GM23338 (cell line): ENCODE data around the gene SLC9A3. TPM values are rescaled to one million over a fixed set of nuclear protein-coding genes. Genes with fewer than 3 reads are reported as not detected.

Experiments
- ATAC-seq: fragments of 200-7000 bp; cut with Tn5 transposase; 3 replicates; pipeline ENCODE4 v1.9.1; 2020
- DNase-seq: peaks from one replicate; pipeline ENCODE4 v3.0.0-alpha.2; 2015; ENCODE audit warnings: low spot score
- H2AFZ ChIP-seq: fragments of 200-600 bp; sonication (generic); 2 replicates; pipeline ENCODE4 v1.8.0; 2016; ENCODE audit warnings: antibody characterized with exemption, mild to moderate bottlenecking, moderate library complexity
- H3F3A ChIP-seq: fragments of 200-600 bp; sonication (generic); replicated peaks from 2 replicates; pipeline ENCODE4 v1.8.0; 2017; ENCODE audit warnings: antibody characterized with exemption, mixed run types, low read depth
- H3K27ac ChIP-seq: fragments of 200-600 bp; sonication (generic); 2 replicates; pipeline ENCODE4 v1.6.1; 2016; ENCODE audit warnings: low read depth
- H3K27me3 ChIP-seq: fragments of 200-600 bp; sonication (generic); 2 replicates; pipeline ENCODE4 v1.8.0; 2016; ENCODE audit warnings: mild to moderate bottlenecking, mixed run types, moderate library complexity; ENCODE audit not compliant: insufficient read depth
- H3K36me3 ChIP-seq: fragments of 200-600 bp; sonication (generic); 2 replicates; pipeline ENCODE4 v1.8.0; 2016; ENCODE audit warnings: mild to moderate bottlenecking; ENCODE audit not compliant: insufficient read depth
- H3K4me1 ChIP-seq: fragments of 200-600 bp; sonication (generic); 2 replicates; pipeline ENCODE4 v1.8.0; 2016; ENCODE audit warnings: mild to moderate bottlenecking, moderate library complexity; ENCODE audit not compliant: insufficient read depth
- H3K4me2 ChIP-seq: fragments of 200-600 bp; sonication (generic); 2 replicates; pipeline ENCODE4 v1.7.1; 2017; ENCODE audit warnings: mixed run types
- H3K4me3 ChIP-seq: fragments of 200-600 bp; sonication (generic); 2 replicates; pipeline ENCODE4 v1.6.1; 2016; ENCODE audit warnings: mixed run types
- H3K79me2 ChIP-seq: fragments of 200-600 bp; sonication (generic); replicated peaks from 2 replicates; pipeline ENCODE4 v1.8.0; 2017; ENCODE audit warnings: mild to moderate bottlenecking; ENCODE audit not compliant: insufficient read depth
- H3K9me2 ChIP-seq: fragments of 200-600 bp; sonication (generic); 2 replicates; pipeline ENCODE4 v1.8.0; 2017; ENCODE audit not compliant: insufficient read depth
- H4K20me1 ChIP-seq: fragments of 200-600 bp; sonication (generic); replicated peaks from 2 replicates; pipeline ENCODE4 v1.8.0; 2017; ENCODE audit warnings: mild to moderate bottlenecking; ENCODE audit not compliant: insufficient read depth
- H3K27ac Mint-ChIP-seq: 2 replicates; pipeline ENCODE4 v1.8.0; 2020; ENCODE audit warnings: inconsistent platforms, mild to moderate bottlenecking, moderate library complexity, mixed read lengths
- H3K27me3 Mint-ChIP-seq: 3 replicates; pipeline ENCODE4 v1.8.0; 2022; ENCODE audit warnings: low read depth, mild to moderate bottlenecking, moderate library complexity, mixed read lengths, inconsistent platforms; ENCODE audit not compliant: insufficient read depth, poor library complexity
- H3K36me3 Mint-ChIP-seq: 3 replicates; pipeline ENCODE4 v1.8.0; 2021; ENCODE audit warnings: low read depth, mild to moderate bottlenecking, inconsistent platforms, moderate library complexity, mixed read lengths
- H3K4me1 Mint-ChIP-seq: 3 replicates; pipeline ENCODE4 v1.8.0; 2020; ENCODE audit warnings: mild to moderate bottlenecking, inconsistent platforms, mixed read lengths
- H3K4me3 Mint-ChIP-seq: 3 replicates; pipeline ENCODE4 v1.8.0; 2021; ENCODE audit warnings: moderate library complexity, mild to moderate bottlenecking, inconsistent platforms, mixed read lengths
- H3K9me3 Mint-ChIP-seq: 3 replicates; pipeline ENCODE4 v1.8.0; 2020; ENCODE audit warnings: moderate library complexity, mild to moderate bottlenecking, inconsistent platforms, mixed read lengths
- CREB1 ChIP-seq: fragments of 250-450 bp; sonication (Bioruptor Pico); IDR thresholded peaks from 2 replicates; pipeline ENCODE4 v1.5.0; 2020; ENCODE audit warnings: low read depth, mild to moderate bottlenecking, moderate library complexity
- EZH2 ChIP-seq: fragments of 200-600 bp; sonication (generic); IDR thresholded peaks from one replicate; pipeline ENCODE4 v1.8.0; 2017; ENCODE audit warnings: antibody characterized with exemption, mild to moderate bottlenecking, low read depth; ENCODE audit not compliant: unreplicated experiment
- POLR2AphosphoS5 ChIP-seq: IDR thresholded peaks from 2 replicates; pipeline ENCODE4 v1.6.1; 2016; ENCODE audit warnings: antibody characterized with exemption, low read depth
- REST ChIP-seq: IDR thresholded peaks from one replicate; pipeline ENCODE4 v1.6.1; 2018; ENCODE audit warnings: antibody characterized with exemption; ENCODE audit not compliant: unreplicated experiment
- STAT1 ChIP-seq: IDR thresholded peaks from one replicate; pipeline ENCODE4 v1.6.1; 2016; ENCODE audit warnings: antibody characterized with exemption; ENCODE audit not compliant: unreplicated experiment
- ZNF462 ChIP-seq: fragments of 250-450 bp; sonication (Bioruptor Pico); IDR thresholded peaks from 2 replicates; pipeline ENCODE4 v1.5.0; 2020; ENCODE audit warnings: mild to moderate bottlenecking, moderate library complexity
- polyA plus RNA-seq: library from polyadenylated mRNA; unstranded; fragments of >200 nt; fragmentation: Nextera tagmentation; extraction: Ambion mirVana; gene quantifications from 2 replicates; pipeline ENCODE4 v1.2.1, GENCODE V29; 2016
- total RNA-seq: library from RNA; depleted of rRNA; stranded (reverse); fragments of >200 nt; shearing (Covaris generic); gene quantifications from 2 replicates; pipeline ENCODE4 v1.2.3, GENCODE V29; 2014
- TF ChIP-seq, protein P1 (sequence below), 2 experiments: fragments of 200-600 bp in 1 of 2; sonication (generic) in 1 of 2; conservative IDR thresholded peaks; 2 replicates each; pipeline versions ENCODE4 v1.5.1 to v1.6.1; 2016 to 2017; ENCODE audit warnings: antibody characterized with exemption in 2 of 2, low read depth in 2 of 2, mild to moderate bottlenecking in 2 of 2, moderate library complexity in 1 of 2

Gene SLC9A3
- total and polyA plus RNA-seq, 2 experiments from 2014 or later, result 0.39 to 3.1 TPM

- H2AFZ ChIP-seq, result no peak overlapping the region
- H3K4me3 ChIP-seq, result no peak overlapping the region
- H3K4me3 Mint-ChIP-seq, result no peak overlapping the region
- no peak for TF ChIP-seq STAT1
- no peak for TF ChIP-seq REST
- no peak for TF ChIP-seq POLR2AphosphoS5
- TF ChIP-seq EZH2, result no peak
- TF ChIP-seq CREB1 (CRISPR knock-in tag), result no peak
- H3K36me3 ChIP-seq, result no peaks in the 10 kb centered on the region
- H3K36me3 Mint-ChIP-seq, result no peaks in the 10 kb centered on the region; the same call in 2 of the 3 replicates
- H3F3A ChIP-seq, result no peaks in the 10 kb centered on the region
- H3K4me1 Mint-ChIP-seq, result peaks cover 19% of the 10 kb centered on the region
- DNase-seq, result no peak
- peaks cover 79% of the 10 kb centered on the region for H3K27me3 Mint-ChIP-seq
- no peaks in the 10 kb centered on the region; the same call in 1 of the 2 replicates for H3K4me1 ChIP-seq
- no peak overlapping the region for H3K4me2 ChIP-seq
- H3K9me2 ChIP-seq, result no peaks in the 10 kb centered on the region
- no peaks in the 10 kb centered on the region for H3K79me2 ChIP-seq
- H3K27me3 ChIP-seq, result peaks cover 16% of the 10 kb centered on the region
- H3K27ac ChIP-seq, result no peak overlapping the region
- no peaks in the 10 kb centered on the region for H4K20me1 ChIP-seq
- ATAC-seq, result peak; percentile 10
- no peak overlapping the region for H3K27ac Mint-ChIP-seq
- H3K9me3 Mint-ChIP-seq, result 0 out of 3 replicates have a peak, but pooled peaks cover 4% of the 10 kb centered on the region
Measured at GRCh38 chr5:493758-494157, 30.5 kb downstream of the SLC9A3 start.

DNA sequence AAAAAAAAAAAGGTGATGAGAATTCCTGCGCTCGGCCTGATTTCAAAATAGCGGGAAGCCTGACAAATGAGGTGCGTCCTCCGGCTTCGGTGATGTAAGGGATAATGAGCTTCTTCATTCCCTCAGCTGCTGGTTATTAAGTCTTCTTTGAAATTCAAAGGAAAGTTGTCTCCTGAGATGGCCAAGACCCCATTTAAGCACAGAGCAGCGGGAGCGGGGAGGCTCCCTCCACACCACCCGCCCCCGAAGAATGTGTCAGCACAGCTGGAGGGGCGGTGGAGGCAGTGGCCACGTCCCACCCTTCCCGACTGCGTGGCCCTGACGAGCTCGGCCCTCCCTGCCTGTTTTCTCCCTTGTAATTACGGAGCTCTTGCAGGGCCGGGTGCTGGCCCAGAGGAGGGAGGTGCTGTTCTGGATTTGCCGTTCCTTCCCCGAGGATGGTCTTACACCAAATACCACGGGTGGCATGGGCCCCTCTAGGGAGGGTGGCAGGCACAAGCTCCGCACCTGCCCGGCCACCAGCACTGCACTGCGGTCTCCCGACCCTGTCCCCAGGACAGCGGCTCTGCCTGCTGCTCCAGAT, 31.0 kb downstream of the SLC9A3 start:
- Histone ChIP-seq H3F3A (no peaks in the 10 kb centered on the region), H4K20me1 (no peaks in the 10 kb centered on the region), H3K4me2 (no peak overlapping the region), H3K4me3 (no peak overlapping the region), H3K4me1 (no peaks in the 10 kb centered on the region; the same call in 1 of the 2 replicates), H3K79me2 (no peaks in the 10 kb centered on the region), H2AFZ (no peak overlapping the region), H3K27me3 (peaks cover 16% of the 10 kb centered on the region), H3K9me2 (no peaks in the 10 kb centered on the region), H3K36me3 (no peaks in the 10 kb centered on the region), H3K27ac (no peak overlapping the region)
- DNase-seq, result no peak
- Mint-ChIP-seq H3K27ac (no peak overlapping the region), H3K4me3 (peak overlapping the region; percentile 50; the same call in 2 of the 3 replicates), H3K36me3 (no peaks in the 10 kb centered on the region; the same call in 2 of the 3 replicates), H3K27me3 (peaks cover 74% of the 10 kb centered on the region), H3K9me3 (0 out of 3 replicates have a peak, but pooled peaks cover 4% of the 10 kb centered on the region), H3K4me1 (peaks cover 18% of the 10 kb centered on the region)
- TF ChIP-seq, protein P1, sequence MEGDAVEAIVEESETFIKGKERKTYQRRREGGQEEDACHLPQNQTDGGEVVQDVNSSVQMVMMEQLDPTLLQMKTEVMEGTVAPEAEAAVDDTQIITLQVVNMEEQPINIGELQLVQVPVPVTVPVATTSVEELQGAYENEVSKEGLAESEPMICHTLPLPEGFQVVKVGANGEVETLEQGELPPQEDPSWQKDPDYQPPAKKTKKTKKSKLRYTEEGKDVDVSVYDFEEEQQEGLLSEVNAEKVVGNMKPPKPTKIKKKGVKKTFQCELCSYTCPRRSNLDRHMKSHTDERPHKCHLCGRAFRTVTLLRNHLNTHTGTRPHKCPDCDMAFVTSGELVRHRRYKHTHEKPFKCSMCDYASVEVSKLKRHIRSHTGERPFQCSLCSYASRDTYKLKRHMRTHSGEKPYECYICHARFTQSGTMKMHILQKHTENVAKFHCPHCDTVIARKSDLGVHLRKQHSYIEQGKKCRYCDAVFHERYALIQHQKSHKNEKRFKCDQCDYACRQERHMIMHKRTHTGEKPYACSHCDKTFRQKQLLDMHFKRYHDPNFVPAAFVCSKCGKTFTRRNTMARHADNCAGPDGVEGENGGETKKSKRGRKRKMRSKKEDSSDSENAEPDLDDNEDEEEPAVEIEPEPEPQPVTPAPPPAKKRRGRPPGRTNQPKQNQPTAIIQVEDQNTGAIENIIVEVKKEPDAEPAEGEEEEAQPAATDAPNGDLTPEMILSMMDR (conservative IDR thresholded peaks at IDR 0.05; ENCODE audit: low read depth in 2 of 2), result no peak
- no peak for TF ChIP-seq POLR2AphosphoS5
- no peak for TF ChIP-seq ZNF462 (CRISPR knock-in tag)
- ATAC-seq, result peak; percentile 2; the same call in 1 of the 3 replicates
